Ureter (tissue), 1 donor: ENCODE data around the gene BMP5. TPM values are rescaled to one million over a fixed set of nuclear protein-coding genes. Genes with fewer than 3 reads are reported as not detected.

Experiments used
- DNase-seq: peaks from one replicate; pipeline ENCODE4 v3.0.0-alpha.2; 2020; ENCODE audit warnings: low spot score
- total RNA-seq: library from RNA; stranded (reverse); gene quantifications from one replicate; pipeline ENCODE4 v1.2.4, GENCODE V29; 2023
- donor health status: DM: yes; HTN: yes; CAD: no.

The BMP5 gene
- total RNA-seq, 1 donor from 2014 or later, result 1.7 TPM

GRCh38 chr6:55811074-55811473 is 64.3 kb downstream of the BMP5 start:
- no peak for DNase-seq

DNA sequence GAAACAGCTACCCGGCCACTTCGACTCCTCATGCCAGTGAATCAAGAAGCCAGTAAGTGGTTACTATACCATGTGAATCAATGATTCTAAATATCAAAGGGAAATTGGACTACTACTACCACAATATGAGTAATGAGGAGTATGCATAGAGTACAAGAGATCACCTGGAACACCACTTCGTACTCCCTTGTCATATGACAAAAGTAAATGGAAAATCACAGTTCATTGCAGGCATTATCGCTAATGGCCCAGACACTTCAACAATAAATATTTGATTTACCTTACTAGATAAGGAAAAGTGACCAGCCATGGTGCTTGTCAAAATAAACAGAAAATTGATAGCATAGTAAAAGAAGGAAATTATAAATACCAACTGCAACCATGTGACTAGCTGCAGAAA is 73.1 kb downstream of the BMP5 start:
- DNase-seq, result no peak

GRCh38 chr6:55798571-55798970 is 76.8 kb downstream of the BMP5 start:
- DNase-seq, result no peak

DNA sequence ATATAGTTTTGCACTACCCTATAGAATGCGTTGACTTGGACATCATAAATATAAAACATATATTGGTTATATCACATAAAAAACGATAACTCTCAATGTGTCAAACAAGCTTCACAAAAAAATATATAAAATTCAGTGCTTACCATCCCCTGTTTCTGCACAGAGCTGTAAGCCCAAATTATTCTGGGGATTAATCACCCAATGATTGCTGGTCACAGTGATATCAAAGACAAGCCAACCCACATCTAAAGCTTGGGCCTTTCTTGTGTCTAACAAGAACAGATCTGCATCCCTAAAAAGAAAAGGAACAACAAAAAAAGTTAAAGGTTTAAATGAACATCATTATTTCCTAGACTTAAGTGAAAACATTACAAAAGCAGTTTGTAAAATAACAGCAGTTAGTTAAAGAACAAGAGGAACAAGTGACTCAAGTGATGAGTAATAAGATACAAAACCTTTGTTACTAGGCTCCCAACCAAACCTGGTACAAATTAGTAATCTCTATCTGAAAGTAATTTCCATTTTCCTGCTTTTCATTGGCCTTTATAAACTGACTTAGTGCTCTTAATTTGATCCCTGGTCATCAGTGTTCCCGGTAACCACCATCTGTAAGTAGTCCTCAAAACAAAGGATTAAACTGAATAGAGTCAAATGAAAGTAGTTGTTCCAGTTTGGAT is 81.1 kb downstream of the BMP5 start:
- no peak for DNase-seq

DNA sequence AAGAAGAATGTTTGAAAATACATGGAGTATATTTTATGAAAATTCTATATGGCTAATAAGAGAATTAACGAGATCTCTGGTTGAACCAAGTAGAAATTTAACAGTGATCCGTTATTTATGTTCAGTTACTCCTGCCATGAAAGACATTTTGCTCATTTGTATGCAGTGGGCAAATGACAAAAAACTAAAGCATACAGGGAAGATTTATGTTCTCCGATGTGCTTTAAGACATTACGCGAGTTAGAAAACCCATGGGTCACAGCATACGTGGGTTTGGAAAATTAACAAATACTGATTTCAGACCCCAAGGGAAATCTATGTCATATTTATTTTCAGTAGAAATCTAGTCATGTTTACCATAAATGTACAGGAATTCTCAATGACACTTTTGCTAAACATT is 90.1 kb downstream of the BMP5 start:
- no peak for DNase-seq

DNA sequence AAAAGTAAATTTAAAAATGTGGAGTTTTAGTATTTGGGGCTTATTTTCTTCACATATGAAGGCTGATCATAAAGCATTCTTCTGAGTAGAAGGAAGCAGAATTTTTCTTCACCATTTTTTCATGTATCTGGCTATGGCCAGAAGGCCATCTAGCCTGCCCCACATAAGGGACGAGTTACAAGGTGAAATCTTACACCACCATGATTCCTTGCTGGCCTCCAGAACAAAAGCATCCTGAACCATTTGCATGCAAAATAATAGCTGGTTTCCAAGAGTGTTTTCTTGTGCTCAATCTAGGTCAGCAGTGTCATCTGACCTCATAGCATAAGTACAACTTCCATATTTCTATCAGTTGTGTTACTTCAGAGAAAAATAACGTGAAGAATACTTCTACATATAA is 93.1 kb downstream of the BMP5 start:
- DNase-seq, result no peak

- no peak for DNase-seq
Measured at GRCh38 chr6:55778705-55779104, 96.7 kb downstream of the BMP5 start.

DNA sequence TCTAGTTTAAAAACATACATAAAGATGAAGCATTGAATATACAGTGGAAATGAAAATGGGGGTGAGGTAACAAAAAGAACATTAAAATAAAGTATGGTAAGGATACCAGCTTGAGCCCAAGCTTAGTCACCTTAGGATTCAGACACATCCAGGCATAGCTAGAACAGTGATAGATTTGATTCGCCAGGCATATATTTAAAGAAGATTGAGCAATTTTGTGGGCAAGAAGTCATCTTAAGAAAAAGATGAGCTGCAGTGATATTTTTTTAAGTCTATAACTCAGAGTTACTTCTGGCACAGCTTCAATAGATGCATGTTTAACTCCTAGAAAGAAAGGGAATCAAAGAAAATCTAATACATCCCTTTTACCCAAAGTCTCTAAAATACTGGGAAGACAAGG is 97.9 kb downstream of the BMP5 start:
- no peak for DNase-seq

DNA sequence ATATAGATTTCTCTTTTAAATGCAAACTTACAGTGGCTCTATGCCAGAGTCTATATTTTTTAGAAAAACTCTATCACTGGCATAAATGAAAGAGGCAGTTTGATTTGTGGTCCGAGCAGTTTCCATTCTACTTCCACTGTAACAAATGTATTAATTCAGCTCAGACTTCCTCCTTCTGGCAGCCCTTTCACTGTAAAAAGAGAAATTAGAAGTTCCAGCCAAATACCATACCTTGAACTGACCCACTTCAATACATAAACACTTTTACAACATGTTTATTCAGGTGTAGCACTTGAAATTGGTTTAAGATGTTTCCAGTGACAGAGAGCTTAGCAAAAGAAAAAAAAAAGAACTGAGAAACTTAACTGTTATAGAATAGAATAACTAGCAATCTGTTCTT is 99.3 kb downstream of the BMP5 start:
- no peak for DNase-seq

DNA sequence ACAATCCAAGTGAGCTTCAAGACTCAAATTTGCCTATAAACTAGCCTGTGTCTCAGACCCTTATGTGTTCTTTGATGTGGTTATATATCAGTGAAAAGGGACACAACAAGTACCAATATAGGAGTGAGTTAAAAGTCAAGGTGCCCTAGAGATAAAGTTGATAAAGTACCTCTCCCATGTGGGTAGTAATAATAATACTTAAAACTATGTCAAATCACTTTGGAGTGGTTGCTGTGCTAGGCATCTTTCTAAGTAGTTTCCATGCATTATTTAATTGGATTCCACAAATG is 100.4 kb downstream of the BMP5 start:
- no peak for DNase-seq

GRCh38 chr6:55774286-55775028 is 100.9 kb downstream of the BMP5 start:
- no peak for DNase-seq

DNA sequence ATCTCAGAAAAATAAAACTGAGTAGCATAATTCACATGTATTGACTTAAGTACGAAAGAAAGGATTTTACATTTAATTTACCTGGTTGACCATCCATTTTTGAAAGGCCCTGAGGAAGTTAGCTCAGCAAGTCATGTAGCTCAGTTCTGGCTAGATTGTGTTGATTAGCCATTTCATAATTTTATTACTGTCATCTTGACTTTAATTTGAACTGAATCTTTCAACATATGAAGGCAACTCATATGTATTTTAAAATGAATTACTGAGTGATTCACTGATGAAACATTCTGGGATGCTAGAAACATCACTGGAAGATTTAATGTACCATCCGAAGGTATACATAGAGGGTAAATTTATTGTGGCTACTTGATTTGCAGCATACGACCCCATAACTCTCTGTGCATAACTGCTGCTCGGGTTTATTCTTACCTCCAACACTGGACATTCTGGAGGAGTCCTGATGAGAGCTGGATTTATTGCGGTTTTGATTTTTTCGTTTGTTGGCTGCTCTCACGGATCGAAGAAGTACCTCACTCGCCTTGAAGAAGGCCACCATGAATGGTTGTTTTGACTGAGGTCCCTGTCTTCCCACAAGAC is 101.7 kb downstream of the BMP5 start:
- DNase-seq, result no peak

GRCh38 chr6:55772730-55773129 is 102.7 kb downstream of the BMP5 start:
- DNase-seq, result no peak

- DNase-seq, result no peak
Measured at GRCh38 chr6:55759536-55759935, 115.9 kb downstream of the BMP5 start.

- no peak for DNase-seq
Measured at GRCh38 chr6:55758156-55758937, 117.0 kb downstream of the BMP5 start.

DNA sequence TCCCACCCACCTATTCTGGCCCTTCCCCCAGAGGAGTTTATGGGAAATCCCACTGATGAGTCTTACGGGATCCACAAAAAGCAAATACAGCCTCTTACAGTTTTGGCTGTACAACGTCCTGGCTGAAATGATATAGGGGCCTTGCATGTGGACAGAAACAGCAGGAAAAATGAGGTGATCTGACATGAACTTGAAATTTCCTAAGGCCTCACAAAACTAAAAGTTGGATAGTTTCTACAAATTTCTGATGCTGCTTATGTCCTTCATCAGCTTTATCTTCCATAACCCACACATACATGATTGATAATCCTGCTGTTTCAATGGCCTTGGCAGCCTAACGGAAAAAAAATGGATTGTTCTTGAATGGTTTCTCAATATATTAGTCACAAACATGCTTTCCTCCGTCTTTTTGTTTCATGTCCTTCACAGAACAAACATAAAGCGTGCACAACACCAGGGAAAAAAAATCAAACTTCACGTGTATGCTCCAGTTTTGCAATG is 118.8 kb downstream of the BMP5 start:
- DNase-seq, result no peak

DNA sequence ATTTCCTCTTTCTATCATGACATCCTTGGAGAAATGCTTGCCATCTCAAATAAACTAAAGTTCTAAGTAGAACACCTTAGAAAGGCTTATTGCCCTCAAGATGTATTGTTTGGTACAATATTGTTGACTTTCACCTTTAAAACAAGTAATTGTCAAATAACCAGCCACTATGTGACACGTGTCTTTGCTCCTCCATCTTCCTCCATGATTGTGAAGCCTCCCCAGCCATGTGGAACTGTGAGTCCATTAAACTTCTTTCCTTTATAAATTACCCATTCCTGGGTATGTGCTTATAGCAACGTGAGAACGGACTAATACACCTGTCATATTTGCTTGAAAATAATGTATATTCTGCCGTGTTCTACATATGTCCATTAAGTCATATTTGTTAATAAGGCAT is 126.5 kb downstream of the BMP5 start:
- DNase-seq, result no peak

DNA sequence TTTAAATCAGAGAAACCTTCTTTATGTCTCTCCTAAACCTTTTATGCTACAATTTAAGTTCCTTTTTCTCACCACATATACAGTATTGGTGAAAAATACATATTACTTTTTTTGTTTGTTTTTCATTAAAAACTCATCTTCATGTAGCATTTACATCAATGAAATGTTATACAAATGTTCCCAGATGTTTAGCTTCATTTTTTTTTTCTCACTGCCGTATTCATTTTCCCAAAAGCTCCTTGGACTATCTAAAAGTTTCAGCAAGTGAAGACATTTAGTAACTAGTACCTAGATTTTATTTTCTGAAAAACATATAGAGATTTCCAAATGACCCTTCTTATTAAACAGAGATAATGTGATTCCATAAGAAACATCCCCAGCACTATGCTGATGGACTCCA is 128.9 kb downstream of the BMP5 start:
- no peak for DNase-seq

DNA sequence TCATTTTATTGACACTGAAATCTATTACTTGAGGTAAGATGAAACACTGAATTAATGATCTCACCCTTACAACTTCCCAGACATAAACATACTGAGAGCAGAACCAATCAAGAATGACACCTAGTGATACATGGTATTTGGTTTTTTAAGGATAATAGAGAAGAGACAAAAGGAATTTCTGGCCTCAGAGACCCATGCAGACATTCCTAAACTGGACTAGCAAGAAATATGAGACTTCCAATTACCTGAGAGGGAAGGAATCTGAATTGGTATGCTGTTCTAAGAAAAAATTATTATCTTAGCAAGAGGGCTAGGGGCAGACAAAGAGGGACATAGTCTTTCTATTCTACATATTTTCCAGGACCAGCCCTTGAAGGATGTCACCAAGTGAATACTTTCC is 141.1 kb downstream of the BMP5 start:
- no peak for DNase-seq

DNA sequence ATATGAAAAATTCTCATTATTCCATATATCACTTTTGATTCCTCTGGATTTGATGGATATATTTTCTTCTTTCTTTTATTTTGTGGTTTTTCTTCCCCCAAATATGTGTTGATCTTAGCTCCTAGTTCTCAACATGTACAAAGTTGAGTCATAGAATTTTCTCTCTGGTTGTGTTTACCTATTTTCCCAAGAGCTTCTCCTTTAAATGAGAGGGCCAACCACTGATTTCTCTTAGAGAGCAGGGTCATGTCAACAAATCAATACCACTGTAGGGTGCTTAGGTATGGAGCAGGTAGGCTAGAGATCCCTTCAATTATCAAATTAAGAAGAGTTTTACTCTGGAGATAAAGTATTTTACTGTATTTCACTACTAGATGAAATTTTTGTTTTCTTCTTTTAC is 145.7 kb downstream of the BMP5 start:
- no peak for DNase-seq

DNA sequence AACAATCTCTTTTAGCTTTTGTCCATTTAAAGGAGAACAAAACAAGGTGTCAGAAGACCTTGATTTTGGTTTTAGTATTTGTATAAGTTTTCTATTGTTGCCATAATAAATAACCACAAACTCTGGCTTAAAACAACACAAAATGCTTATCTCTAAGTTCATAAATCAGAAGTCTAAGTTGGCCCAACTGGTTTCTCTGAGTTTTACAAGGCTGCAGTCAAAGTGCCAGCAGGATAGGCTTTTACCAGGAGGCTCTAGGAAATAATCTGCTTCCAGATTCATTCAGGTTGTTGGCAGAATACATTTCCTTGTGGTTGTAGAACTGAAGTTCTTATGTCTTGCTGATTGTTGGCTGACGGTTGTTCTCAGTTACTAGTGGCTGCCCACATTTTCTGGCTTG is 149.2 kb downstream of the BMP5 start:
- DNase-seq, result no peak

GRCh38 chr6:55714831-55715230 is 160.6 kb downstream of the BMP5 start:
- DNase-seq, result no peak

DNA sequence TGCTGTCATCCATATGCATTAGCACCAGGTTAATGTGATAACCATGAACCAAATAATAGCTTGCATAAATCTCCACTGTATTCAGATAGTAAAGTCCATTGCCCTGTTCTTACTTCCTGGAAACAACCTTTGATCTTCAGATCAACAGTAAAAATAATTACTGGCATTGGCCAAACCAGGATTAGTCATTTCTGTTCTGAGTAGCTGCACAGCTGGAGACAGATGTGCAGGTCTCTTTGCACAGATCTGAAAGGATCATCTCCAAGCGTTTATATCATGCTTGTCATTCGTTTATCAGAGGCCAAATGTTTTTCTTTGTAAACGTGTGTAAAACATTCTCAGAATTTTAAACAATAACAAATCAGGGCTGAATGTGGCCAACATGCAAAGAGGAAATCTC is 162.0 kb downstream of the BMP5 start:
- no peak for DNase-seq
